GM20000 (cell line): ENCODE data around the gene BCAS2.

ENCODE experiments used
- DNase-seq: peaks from one replicate; pipeline ENCODE4 v3.0.0; 2012; ENCODE audit warnings: low spot score
- TF ChIP-seq, protein P1 (sequence below): IDR thresholded peaks from 2 replicates; pipeline ENCODE4 v1.5.1; 2012; ENCODE audit warnings: mild to moderate bottlenecking, control low read depth; ENCODE audit errors: extremely low read depth, missing control alignments

Gene BCAS2

DNA sequence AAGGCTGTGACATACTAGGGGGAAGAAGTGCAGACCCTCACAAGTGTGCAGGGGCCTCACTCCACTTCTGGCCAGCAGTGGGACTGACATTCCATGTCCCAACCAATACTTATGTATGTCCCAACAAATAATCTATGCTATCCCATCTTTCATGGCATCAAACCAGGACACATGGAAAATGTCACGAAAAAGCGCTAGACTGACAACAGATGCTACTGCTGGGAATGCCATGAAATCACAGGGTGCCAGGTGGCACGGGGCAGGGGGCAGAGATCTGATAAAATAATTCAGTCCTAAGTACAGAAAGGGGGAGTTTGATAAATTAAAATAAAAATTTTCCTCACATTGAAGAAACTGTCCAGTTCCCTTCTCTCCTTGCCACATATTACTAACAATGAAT, 27.6 kb upstream of the BCAS2 start:
- TF ChIP-seq, protein P1, sequence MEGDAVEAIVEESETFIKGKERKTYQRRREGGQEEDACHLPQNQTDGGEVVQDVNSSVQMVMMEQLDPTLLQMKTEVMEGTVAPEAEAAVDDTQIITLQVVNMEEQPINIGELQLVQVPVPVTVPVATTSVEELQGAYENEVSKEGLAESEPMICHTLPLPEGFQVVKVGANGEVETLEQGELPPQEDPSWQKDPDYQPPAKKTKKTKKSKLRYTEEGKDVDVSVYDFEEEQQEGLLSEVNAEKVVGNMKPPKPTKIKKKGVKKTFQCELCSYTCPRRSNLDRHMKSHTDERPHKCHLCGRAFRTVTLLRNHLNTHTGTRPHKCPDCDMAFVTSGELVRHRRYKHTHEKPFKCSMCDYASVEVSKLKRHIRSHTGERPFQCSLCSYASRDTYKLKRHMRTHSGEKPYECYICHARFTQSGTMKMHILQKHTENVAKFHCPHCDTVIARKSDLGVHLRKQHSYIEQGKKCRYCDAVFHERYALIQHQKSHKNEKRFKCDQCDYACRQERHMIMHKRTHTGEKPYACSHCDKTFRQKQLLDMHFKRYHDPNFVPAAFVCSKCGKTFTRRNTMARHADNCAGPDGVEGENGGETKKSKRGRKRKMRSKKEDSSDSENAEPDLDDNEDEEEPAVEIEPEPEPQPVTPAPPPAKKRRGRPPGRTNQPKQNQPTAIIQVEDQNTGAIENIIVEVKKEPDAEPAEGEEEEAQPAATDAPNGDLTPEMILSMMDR, result no peak
- no peak for DNase-seq

- no peak for DNase-seq
- TF ChIP-seq, protein P1, result no peak
Measured at GRCh38 chr1:114607223-114607622, 25.8 kb upstream of the BCAS2 start.

DNA sequence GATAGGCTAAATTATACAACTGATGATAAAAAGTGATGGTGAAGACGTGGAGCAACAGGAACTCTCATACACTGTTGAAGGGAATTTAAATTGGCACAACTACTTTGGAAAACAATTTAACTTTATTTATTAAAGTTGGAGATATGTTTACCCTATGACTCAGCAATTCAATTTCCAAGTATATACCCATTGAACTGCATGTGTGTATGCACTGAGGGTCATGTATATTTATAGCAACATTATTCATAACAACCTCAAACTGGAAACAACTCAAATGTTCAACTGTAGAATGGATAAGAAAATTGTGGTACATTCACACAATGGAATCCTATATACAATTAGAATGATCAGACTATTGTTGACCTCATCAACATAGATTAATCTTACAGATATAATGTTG, 16.5 kb upstream of the BCAS2 start:
- DNase-seq, result no peak

GRCh38 chr1:114595602-114596001, 14.2 kb upstream of the BCAS2 start:
- DNase-seq, result no peak

More for the DNA sequence above, 16.5 kb upstream of the BCAS2 start:
- TF ChIP-seq, protein P1, result no peak

DNA sequence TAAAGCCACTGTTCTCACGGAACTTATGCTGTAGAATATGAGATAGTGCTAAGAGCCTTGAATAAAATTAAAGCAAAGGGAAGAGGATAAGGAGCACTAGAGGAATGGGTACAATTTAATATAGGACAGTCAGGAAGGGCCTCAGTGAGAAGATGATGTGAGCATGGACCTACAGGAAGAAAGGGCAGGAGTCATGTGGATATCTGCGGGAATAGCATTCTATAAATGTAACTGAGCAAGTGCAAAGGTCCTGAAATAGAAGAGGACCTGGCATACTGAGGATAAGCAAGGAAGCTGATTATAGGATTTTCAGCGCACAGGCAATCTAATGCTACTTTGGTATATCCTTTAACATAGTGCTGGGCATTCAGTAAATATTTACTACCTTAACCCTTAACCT, 12.6 kb upstream of the BCAS2 start:
- DNase-seq, result no peak
- TF ChIP-seq, protein P1, result no peak

More at GRCh38 chr1:114595602-114596001, 14.2 kb upstream of the BCAS2 start:
- TF ChIP-seq, protein P1, result no peak

DNA sequence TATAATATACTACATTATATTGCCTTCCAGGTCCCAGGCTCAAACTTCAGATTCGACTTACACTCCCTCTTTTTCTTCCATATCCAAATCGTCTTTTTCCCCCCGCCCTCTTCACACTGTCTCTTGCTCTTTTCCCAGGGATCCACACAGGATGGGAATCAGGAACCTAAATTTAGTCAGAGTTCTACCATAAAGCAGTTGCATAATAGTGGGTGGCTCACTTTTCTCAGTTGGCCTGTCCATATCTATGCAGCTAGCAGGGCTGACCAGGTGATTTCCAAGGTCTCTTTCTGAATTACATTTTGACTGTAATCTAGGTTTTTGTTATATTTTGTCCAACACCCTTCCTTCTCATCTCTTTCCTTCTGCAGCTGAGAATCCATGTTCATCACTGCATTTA, 7.7 kb upstream of the BCAS2 start:
- TF ChIP-seq, protein P1, result no peak
- DNase-seq, result no peak

DNA sequence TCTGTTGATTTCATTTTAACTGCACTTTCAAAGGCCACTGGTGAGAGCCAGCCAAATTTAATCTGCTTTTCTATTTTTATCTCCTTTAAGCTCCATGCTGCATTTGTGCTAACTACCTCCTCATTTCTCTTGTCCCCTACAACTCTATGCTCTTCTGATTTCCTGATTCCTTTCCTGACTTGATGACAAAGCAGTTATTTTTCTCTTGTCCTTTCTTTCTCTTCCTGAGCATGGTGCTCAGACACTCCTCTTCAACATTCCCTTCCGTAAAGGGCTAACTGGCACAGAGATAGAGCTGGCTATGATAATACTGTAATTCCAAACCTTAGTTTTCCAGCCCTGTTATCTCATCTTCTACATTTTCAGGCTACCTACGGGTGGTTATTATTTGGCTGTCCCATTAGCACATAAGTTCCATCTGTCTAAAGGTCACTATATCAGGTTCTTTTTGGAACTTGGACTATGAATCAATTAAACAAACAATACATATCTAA, 6.8 kb upstream of the BCAS2 start:
- DNase-seq, result no peak
- TF ChIP-seq, protein P1, result no peak
